Activated CD8-positive, alpha-beta memory T cell treated with anti-CD3 and anti-CD28 coated beads, Interleukin-2, amount 50 U/mL, for 1 hour (primary cell): ENCODE results near the gene FRMD6.

Experiments used
- DNase-seq: peaks from one replicate; pipeline ENCODE4 v3.0.0-alpha.2; 2020; ENCODE audit errors: extremely low read depth

The FRMD6 gene

DNA sequence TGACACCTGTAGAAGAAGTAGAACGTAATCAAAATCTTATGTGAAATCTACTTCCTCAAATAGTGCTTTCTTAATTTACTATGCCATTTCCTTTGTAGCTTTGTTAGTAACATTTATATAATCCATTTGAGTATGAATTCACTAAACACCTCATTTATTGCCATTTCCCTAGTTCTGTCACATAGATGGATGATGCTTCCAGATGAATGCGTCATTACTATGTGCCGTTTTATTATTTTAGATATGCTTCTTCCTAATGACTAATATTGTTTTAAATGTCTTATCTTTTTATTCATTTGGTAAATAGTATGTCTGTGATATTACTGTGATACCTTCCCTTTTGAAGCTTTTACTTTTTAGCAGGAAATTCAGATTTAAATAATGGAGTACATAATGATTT is 14.4 kb downstream of the FRMD6 start:
- DNase-seq: no peak

DNA sequence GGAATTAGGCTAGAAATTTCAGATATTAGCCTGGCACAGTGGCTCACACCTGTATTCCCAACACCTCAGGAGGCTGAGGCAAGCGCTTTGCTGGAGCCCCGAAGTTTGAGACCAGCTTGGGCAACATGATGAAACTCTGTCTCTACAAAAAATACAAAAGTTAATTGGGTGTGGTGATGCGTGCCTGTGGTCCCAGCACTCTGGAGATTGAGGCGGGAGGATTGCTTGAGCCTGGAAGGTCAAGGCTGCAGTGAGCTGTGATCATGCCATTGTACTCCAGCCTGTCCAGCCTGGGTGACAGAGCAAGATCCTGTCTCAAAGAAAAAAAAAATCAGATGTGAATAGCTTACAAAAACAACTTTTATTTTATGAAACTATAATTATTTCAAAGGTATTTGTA is 15.1 kb downstream of the FRMD6 start:
- DNase-seq: no peak

DNA sequence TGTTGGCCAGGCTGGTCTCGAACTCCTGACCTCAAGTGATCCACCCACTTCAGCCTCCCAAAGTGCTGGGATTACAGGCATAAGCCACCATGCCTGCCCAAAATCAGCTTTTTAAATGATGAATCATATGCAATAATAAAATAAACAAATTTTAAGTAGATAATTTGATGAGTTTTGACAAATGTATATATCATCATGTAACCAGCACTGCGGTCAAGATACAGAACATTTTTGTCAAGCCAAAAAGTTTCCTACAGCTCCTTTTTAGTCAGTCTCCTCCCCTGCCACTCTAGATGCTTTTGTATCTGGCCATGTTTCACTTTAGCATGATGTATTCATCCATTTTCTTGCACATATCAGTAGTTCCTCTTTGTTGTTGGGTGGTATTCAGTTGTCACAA is 17.2 kb downstream of the FRMD6 start:
- no peak for DNase-seq

DNA sequence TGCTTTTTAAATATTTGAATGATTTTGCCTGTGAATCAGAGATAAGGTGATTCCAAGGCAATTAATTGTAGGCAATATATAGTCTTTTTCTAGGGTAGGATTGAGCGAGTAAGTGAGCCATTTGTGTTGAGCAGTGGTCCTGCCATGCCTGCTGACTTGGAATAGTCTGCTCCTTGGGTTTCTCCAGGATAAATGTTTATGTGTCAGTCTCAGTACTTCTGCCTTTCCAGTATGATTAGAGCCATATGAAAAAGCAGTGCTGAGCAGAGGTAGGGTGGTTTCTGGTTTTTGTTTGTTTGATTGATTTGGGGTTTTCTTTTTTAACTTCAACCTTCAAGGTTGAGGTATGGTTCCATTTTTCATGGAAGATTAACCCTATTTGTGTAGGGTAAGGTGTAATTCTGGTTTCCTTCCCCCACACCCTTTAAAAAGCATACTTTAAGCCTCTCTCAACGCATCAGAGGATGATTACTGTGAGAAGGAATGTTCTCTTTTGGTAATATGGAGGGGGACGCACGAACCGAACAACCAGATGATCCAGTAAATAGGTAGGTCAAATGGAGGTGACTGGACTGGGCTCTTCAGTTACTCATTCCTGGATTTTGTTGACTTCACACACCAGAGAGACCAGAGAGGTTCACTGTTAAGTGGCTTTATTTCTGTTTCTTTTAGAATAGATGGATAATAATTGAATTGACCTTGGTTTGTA is 22.7 kb downstream of the FRMD6 start:
- no peak for DNase-seq

DNA sequence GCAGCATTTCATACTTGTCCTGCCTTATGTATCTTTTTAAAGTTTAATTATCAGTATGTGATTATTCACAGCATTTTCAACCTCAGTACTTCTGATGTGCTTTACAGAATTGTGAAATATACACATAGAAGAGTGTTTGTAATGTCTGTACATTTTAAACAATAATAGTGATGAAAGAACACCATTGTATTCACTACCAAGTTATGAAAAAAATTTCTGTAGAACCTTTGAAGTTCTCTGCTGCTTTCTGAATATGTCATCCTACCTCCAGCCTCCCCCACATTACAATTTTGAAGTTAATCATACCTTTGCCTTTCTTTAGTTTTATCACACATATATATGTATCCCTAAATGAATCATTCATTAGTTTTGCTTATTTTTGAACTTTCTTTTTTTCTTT is 24.8 kb downstream of the FRMD6 start:
- no peak for DNase-seq

DNA sequence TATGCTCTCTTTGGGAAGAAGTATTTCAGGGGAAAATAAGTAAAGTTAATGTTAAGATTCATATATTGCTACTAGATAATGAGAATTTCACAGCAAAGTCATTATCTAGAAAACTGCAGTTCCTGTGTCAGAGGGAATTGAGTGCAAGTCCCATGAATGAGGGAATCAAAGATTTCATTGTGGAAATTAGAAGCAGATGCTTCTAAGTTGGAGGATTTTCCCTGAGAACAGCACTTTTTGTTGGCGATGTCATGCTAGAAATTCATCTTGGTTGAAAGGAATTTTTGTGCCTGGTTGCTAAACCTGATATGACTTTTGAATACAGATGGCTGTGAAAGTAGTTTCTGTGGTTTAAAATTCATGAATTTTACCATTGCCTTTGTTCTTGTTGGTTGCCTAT is 25.6 kb downstream of the FRMD6 start:
- DNase-seq: no peak

DNA sequence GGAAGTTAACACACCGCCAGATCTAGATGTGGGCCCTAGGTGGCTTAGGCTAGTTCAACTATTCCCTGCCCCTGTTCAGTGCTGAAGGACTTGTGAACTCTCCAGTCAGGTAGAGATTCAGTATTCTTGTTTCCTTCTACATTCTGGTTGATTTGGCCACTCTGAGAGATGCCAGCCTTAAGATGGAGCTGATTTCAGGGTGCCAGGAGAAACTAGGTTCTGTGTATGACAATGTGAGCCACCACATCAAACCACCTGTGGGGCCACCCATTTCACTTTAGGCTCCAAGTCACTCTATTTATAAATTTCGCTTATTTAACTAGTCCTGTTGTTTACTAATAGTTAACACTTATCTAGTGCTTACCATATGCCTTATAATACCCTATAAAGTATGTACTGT is 26.0 kb downstream of the FRMD6 start:
- DNase-seq: no peak

DNA sequence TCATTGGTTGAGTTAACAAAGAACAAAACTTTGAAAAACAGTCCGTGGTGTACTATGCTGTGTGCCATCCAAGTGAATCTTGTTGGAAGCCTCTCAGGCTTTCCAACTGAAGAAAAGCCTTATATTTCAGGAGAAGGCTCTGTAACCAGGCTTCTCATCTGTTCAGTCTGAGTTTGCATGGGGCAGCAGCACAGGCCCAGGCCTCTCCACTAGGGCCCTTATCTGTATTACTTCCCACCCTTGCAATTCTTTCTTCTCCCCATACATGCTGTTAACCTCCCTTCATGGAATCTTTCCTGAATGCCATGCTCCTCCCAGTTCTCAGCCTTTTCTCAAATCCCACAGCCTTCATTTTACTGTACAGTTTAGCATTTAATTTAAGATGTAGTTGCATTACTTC is 28.3 kb downstream of the FRMD6 start:
- no peak for DNase-seq

DNA sequence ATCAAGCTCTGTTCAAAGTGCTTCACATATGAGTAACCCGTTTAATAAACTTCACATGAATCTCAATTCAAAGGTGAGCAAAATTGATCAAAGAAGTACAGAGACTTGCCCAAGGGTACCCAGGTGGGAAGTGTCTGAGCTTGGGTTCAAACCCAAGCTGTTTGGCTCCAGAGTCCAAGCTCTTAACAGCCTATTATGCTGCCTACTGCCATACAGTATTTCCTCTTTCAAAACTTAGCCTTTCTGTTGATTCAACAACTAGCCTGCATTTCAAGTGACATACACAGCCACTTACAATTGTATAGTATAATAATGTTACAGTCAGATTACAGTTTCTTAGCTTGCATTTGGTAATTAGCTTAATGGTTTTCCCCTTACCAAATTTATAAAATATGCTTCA is 29.7 kb downstream of the FRMD6 start:
- no peak for DNase-seq

DNA sequence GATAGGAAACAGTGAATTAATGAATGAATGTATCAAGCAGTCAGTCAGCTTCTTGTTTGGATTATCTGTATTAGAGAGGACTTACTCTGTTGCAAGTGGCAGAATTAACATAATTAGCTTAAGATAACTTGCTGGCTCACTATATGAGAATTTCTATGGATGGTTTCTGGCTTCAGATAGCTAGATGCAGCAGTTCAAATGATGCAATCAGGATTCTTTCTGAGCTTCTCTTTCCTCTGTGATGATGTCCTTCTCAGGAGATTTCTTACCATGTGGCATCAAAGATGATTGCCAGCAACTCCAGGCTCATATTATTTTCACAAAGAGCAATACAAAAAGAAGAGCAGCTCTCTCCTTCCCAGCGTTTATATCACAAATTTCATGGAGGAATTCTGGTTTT is 30.7 kb downstream of the FRMD6 start:
- no peak for DNase-seq

DNA sequence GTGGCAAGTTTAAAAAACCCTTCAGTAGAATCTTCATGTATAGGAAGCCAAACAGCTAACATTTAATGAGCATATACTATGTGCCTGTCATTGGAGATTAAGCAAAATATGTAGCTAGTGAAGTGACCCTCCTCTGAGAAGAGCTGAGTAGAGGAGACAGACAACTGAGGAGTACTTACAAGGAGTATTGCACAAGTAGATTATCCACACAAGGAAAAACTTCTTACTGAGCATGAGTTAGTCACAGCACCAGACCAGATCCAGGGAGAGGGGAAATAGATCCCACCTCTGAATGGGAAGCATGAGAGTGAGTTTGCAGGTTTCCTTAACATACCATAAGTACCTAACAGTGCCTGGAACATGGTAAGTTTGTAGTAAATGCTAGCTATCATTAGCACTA is 33.0 kb downstream of the FRMD6 start:
- no peak for DNase-seq

DNA sequence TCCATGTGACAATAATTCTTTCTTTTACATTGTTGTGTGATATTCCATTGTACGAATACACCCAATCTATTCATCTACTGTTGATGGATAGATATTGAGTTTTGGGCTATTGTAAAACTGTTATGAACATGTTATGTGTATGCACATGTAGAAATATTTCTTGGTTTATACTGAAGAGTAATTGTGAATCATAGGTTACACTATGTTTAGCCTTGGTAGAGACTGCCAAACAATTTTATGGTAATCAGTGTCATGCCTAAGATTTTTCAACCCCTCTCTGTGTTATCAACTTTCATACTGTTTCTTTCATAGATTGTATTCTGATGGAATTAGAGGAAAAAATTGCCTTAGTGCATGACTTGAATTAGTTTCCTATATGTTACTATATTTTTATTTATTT is 39.5 kb downstream of the FRMD6 start:
- DNase-seq: no peak

DNA sequence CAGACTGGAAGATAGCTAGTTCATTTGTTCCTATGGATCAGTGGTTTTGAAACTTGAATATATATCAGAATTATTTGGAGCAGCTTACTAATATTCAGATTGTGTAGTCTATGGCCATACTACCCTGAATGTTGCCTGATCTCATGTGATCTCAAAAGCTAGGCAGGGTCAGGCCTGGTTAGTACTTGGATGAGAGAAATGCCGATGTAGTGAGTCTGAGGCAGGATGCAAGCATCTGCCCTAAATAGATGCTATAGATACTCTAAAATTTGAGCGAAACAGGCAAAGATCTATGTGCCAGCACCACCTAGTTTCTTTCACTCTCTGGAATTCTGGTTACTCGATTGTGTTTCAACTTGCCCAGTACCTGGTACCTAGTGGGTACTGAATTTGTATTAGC is 40.9 kb downstream of the FRMD6 start:
- DNase-seq: no peak

DNA sequence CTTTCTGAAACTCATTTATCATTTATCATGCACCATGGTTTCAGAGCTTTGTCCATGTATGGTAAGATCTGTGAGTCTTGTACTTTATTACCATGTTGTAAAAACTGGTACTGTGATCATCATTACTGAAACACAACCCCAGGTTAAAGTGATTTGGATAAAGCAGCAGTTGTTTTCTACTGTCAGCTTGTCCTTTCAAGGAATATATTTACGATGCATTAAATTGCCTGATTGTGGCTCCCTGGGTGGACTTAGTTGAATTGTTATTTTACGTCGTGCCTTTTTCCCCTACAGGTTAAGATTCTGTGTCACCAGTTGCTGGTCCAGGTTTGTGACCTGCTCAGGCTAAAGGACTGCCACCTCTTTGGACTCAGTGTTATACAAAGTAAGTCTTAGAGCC is 46.1 kb downstream of the FRMD6 start:
- no peak for DNase-seq

DNA sequence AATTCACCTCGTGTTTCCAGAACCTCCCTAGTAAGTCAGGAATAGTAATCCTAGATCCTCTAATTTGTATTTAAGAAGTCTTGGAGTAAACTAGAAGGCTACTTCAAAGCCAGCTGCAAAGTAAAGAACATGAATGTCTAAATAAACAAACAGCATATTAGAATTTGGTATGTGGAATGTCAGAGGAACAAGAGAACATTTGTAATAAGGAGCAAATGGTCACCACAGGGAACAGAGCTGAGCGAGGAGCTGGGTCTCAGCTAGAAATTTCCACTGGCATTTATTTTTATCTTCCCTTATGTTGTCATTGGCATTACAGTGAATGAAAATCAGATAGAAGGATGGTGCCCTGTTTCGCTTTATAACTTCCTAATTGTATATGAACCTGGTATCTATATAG is 50.2 kb downstream of the FRMD6 start:
- no peak for DNase-seq

DNA sequence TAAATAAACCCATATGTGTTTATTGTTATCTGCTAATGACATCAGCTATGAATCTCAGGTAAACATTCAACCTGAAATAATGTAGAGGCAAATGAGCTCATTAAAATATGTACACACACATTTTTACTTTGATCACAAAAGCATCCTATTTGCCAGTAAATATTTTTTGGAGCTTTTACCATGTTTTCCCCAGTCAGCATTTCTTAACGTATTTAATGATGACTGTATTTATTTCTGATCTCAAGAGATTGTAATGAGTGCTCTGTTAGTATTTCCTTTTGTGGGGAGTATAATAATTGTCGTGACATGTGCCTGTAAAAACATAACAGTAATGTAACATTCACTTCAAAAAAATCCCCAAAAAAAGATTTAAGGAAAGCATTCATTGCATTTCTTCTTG is 52.1 kb downstream of the FRMD6 start:
- no peak for DNase-seq

DNA sequence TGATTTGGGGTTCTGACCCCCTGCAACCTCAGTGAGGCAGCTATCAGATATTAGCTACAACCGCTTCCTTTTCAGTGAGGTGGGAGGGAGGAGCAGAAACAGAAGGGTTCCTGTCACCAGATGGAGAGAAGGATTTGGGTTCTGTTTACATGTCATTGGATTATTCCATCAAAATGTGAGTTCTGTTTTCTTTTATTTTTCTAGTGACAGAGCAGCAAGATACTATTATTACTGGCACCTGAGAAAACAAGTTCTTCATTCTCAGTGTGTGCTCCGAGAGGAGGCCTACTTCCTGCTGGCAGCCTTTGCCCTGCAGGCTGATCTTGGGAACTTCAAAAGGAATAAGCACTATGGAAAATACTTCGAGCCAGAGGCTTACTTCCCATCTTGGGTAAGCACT is 52.8 kb downstream of the FRMD6 start:
- DNase-seq: no peak

DNA sequence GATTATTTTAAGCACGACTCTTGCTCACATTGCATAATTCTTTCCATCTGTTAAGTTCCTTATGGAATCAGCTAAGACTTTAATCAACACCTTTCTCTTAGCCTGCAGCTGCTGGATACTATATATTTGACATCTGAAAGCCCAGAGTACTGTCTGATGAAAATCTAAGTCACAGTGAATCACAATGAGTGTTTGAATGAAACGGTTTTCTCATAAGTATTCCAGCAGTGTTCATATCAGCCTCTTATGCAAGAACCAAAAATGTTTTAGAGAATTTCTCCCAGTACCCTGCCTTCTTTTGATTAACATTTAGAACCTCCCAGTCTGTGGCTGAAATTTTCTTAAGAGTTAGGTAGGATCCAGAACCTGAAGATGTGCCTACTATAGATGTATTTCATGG is 55.6 kb downstream of the FRMD6 start:
- DNase-seq: no peak

DNA sequence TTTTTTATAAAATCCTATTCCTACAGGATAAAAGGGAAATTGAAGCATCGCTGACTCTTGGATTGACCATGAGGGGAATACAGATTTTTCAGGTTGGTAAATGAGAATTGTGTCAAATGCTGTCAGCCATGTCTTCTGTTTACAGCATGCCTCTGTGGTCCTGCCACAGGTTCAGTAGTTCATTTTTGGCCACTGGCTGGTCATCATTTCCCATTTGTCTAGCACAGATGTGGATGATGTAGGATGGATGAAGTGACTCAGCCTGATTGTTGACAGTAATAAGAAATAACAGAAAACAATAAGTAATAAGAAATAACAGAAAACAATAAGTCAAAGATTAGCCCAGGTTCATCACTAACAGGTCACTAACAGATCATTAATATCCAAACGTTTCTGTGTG is 59.8 kb downstream of the FRMD6 start:
- DNase-seq: no peak

DNA sequence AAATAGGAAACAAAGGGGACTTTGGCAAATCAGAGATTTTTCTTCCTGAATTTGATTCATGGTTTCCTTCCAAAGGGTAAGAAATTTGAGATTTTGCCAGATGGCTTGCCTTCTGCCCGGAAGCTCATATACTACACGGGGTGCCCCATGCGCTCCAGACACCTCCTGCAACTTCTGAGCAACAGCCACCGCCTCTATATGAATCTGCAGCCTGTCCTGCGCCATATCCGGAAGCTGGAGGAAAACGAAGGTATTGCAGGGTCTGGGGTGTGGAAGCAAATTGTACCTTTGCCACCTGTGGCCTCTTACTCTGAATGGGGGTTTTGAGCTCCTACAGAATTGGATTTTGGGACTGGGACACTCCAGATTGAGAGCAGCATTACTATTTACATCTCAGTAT is 63.5 kb downstream of the FRMD6 start:
- no peak for DNase-seq

DNA sequence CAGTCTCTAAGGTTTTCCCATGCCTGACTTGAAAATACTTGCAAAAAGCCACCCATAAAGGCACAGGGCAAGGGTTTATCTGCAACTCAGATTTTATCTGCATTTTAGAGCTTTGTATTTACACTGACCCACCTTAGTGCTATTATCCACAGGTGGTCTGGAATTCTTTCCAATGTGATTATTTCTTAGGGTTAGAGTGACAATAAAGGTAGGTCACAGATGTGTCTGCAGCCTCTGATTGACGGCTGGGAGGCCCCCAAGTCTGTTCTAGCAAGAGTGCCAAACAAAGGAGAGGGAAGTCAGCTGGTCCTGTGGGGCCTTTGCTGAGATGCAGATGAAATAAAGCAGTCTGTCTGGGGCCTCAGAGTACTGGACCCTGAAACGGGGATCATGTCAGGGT is 64.0 kb downstream of the FRMD6 start:
- DNase-seq: no peak

DNA sequence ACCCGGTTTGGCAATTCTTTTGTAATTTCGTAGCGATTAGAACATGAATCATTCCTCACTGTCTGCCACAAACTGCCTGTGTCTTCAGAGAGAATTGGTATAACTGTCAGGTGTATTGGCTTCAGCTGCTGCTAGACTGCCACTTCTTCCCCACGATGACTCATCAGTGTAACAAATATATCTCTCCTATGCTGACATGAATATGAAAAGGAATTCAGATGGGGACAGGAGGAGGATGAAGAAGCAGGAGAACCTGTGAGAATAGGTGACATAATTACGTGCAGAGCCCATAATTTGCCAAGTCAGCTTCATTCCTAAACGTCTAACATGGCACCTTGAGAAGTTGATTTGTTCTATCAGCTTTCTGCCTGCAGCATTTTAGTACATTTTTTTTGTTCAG is 64.9 kb downstream of the FRMD6 start:
- DNase-seq: no peak

DNA sequence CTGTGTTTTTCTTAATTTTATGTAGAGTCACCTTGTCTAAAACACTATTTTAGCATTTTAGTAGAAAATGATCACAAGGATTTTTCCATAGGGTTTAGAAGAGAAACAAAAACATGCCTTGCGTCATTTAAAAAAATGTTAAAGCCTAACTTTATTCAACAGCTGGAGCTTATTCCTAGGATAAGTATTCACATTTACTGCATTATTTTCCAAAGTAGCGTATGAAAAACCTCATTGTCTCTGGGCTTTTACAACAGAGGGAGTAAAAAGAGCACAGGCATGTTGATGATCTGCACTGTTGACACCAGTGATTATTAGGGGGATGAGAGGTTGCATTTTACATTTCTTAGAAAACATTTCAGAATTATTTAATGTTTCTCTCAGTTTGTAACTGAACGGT is 66.1 kb downstream of the FRMD6 start:
- no peak for DNase-seq

DNA sequence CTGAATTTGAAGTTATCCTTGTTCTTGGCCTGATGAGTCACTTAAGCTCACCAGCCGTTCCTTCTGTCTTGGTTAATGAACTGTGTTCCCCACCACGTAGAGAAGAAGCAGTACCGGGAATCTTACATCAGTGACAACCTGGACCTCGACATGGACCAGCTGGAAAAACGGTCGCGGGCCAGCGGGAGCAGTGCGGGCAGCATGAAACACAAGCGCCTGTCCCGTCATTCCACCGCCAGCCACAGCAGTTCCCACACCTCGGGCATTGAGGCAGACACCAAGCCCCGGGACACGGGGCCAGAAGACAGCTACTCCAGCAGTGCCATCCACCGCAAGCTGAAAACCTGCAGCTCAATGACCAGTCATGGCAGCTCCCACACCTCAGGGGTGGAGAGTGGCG is 68.2 kb downstream of the FRMD6 start:
- DNase-seq: no peak

DNA sequence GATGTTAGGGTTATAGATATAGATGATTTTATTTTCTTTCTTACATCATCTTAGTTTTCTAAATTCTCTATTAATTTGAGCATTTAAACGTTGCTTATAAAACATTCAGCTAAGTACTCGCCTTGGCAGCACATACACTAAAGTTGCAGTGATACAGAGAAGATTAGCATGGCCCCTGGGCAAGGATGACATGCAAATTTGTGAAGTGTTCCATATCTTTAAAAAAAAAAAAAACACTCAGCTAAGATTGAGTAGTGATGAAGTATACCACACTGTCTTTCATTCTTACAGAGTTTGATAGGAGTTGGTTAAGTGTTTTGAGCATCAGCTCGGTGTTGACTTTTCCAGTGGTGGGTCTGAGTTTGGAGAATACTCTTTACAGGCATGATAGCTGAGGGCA is 72.3 kb downstream of the FRMD6 start:
- no peak for DNase-seq
